ENCODE results near the gene CRTC2.
A peak's percentile ranks its signal among the peaks of the same experiment; 100 is the strongest.
"Not testable (repeated sequence)": the region's sequence is repeated elsewhere in the genome, so short reads cannot be mapped to it uniquely, and the experiment has no call there.

The CRTC2 gene, protein sequence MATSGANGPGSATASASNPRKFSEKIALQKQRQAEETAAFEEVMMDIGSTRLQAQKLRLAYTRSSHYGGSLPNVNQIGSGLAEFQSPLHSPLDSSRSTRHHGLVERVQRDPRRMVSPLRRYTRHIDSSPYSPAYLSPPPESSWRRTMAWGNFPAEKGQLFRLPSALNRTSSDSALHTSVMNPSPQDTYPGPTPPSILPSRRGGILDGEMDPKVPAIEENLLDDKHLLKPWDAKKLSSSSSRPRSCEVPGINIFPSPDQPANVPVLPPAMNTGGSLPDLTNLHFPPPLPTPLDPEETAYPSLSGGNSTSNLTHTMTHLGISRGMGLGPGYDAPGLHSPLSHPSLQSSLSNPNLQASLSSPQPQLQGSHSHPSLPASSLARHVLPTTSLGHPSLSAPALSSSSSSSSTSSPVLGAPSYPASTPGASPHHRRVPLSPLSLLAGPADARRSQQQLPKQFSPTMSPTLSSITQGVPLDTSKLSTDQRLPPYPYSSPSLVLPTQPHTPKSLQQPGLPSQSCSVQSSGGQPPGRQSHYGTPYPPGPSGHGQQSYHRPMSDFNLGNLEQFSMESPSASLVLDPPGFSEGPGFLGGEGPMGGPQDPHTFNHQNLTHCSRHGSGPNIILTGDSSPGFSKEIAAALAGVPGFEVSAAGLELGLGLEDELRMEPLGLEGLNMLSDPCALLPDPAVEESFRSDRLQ

DNA sequence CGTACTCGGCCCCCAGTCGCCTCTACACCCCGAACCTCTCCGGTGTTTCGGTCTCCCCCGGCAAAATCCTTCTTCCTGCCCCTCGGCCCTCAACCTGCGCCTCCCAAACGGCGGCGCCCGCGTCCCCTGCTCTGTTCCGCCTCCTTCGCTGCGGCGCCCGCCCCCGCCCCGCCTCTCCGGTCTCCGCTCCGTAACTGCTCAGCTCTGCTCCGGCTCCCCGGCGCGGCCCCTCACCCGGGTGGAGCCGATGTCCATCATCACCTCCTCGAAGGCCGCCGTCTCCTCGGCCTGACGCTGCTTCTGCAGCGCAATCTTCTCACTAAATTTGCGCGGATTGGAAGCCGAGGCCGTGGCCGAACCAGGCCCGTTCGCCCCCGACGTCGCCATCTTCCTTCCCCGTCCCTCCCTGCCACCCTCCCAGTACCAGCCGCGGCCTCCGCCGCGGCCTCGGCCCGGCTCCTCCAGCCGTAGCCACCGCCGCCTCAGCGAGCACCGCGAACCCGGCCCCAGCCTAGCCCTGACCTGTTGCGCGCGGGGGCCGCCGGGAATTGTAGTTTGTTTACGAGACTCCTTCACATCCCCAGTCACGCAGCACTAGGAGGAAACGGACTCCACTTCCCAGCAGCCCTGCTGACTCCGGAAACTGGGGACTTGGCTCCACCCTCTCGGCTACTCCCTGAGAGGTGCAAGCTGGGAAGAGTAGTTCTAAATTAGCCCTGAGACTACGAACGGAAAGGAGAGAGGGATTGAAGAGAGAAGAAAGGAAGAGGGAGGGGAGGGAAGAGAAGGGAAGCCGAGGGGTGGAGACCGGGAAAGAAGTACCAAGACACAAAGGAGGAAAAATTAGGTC is at the start of gene CRTC2:
Gene CRTC2, minus strand, starts transcription at position 502 of the 850 bp plus-strand sequence. Its CDS starts 115 bp downstream, at position 387.
- peak; percentile 99 for DNase-seq

DNA sequence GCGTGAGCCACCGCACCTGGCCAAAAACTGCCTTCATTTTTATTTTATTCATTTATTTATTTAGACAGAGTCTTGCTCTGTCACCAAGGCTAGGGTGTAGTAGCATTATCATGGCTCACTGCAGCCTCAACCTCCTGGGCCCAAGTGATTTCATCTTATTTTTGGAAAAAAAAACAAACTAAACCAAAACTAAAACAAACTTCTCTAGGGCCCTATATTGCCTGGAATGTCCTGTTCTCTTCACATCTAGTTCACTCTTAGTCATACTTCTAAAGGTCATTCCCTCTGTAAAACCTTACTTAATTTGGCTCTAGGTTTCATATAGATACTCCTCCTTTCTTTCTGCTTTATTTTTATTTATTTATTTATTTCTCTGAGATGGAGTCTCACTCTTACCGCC is 47.7 kb upstream of the CRTC2 start:
- DNase-seq: no peak

DNA sequence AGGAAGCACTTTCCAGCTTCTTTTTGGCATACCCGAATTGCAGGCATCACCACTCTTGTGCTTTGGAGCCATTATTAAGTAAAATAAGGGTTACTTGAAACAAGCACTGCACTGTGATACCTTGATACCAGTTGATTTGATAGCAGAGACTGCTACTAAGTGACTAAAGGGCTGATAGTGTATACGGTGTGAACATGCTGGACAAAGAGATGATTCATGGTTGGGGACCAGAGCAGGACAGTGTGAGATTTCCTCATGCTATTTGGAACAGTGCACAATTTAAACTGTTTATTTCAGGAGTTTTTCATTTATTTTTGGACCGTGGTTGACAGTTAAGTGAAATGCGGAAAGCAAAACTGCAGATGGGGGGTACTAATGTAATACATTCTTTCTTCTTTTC is 42.0 kb upstream of the CRTC2 start:
- no peak for DNase-seq

DNA sequence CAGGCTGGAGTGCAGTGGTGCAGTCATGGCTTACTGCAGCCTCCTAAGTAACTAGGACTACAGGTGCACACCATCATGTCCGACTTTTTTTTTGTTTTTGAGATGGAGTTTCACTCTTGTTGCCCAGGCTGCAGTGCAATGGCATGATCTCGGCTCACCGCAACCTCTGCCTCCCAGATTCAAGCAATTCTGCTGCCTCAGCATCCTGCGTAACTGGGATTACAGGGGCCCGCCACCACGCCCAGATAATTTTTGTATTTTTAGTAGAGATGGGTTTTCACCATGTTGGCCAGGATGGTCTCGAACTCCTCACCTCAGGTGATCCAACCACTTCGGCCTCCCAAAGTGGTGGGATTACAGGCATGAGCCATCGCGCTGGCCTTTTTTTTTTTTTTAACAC is 38.5 kb upstream of the CRTC2 start:
- not testable (repeated sequence) for DNase-seq

DNA sequence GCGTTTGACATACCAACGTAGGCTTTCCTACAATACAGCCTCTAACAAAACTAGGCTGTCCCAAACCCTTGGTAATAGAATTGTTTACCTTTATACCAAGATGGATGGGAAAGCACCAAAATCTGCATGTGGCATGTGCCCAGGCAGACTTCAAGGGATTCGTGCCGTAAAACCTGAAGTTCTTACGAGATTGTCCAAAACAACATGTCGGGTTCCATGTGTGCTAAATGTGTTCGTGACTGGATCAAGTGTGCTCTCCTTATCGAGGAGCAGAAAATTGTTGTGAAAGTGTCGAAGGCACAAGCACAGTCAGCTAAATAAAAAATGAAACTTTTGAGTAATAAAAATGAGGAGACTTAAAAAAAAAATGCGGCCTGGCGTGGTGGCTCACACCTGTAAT is 37.2 kb upstream of the CRTC2 start:
- DNase-seq: no peak

DNA sequence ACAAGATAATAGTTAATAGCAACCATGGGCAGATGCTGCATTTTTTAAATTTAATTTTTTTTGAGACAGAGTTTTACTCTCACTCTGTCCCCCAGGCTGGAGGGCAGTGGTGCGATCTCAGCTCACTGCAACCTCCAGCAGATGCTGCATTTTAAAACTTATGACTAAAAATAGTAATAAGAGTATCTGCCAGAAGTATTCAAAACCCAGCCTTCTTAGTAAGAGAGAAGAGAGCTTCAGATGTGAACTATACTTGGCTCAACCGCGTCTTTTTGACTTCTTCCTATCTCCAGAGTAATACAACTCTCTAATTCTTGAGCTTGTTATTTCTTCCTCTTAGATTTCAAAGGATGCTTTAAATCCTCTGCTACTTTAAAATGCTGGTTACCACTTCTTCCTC is 36.8 kb upstream of the CRTC2 start:
- no peak for DNase-seq

DNA sequence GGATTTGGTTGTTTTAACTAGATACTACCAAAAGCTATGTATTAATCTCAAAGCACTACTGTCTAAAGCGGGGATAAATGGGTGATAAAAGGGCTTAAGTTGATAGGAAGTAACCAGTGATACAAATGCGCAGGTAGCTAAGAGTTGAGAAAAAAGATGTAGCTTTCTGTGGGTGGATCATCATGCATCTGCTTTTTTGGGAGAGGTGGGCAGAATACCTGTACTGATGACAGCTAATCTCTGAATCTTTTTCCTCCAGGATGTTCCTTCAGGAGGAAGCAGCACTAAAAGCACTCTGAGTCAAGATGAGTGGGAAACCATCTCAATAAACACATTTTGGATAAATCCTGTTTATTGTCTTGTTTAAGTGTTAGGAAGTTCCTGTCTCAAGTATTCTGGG is 33.4 kb upstream of the CRTC2 start:
- DNase-seq: no peak

DNA sequence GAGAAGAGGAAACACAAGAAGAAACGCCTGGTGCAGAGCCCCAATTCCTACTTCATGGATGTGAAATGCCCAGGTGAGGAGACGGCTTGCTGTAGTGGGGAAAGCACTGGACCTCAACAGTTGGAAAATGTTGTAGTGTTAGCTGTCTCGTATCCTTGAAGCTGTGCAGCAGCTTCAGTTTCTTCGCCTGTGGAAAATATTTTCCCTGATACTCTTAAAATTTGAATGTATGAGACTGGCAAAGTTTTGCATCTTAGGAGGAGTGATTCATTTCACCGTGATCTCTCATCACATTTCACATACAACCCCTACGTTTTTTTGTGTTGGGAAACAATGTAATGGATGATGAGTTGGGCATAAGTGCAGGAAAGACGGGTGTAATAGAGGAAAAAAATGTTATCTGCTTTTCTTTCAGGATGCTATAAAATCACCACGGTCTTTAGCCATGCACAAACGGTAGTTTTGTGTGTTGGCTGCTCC is 32.8 kb upstream of the CRTC2 start:
- DNase-seq: no peak

DNA sequence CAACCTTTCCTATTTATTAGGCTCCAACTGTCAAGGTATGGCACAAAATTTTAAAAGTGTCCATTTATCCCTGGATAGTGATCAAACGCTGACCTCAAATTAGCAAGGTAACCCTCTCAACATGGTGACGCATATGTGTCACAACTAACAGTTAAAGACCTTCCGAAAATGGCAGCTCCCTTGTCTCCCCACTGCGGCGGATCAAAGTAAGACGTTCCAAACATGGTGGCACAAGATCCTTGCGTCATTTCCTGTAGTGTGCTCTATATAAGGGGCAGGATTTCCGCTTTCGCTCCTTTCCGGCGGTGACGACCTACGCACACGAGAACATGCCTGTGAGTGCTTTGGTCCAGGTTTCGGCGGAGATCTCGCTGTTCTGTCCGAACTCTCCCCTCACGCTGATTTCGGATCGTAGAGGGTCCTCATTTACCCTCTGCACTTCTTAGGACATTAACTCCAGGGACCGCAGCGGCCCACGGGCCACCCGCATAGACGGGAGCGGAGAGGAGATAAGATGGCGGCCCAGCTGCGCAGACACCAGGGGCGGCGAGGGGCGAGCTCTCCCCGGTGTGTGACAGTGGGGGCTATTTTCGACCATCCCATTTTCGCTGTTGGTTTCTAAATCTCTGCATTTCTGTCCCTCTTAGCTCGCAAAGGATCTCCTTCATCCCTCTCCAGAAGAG is 32.2 kb upstream of the CRTC2 start, which contains the start of gene RPS27:
Gene RPS27, plus strand, starts transcription at position 295 of the 683 bp plus-strand sequence. Its CDS starts 35 bp downstream, at position 330.
- peak; percentile 99 for DNase-seq

DNA sequence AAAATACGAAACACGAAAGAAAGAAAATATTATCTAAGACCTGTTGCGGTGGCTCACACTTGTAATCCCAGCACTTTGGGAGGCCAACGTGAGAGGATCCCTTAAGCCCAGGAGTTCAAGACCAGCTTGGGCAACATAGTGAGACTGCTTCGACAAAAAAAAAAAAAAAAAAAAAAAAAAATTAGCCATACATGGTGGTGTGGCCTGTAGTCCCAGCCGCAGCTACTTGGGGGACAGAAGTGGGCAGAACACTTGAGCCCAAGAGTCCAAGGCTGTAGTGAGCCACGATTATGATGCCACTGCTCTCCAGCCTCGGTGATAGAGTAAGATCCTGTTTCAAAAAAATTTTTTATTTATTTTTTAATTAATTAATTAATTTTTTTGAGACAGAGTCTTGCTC is 29.2 kb upstream of the CRTC2 start:
- no peak for DNase-seq

DNA sequence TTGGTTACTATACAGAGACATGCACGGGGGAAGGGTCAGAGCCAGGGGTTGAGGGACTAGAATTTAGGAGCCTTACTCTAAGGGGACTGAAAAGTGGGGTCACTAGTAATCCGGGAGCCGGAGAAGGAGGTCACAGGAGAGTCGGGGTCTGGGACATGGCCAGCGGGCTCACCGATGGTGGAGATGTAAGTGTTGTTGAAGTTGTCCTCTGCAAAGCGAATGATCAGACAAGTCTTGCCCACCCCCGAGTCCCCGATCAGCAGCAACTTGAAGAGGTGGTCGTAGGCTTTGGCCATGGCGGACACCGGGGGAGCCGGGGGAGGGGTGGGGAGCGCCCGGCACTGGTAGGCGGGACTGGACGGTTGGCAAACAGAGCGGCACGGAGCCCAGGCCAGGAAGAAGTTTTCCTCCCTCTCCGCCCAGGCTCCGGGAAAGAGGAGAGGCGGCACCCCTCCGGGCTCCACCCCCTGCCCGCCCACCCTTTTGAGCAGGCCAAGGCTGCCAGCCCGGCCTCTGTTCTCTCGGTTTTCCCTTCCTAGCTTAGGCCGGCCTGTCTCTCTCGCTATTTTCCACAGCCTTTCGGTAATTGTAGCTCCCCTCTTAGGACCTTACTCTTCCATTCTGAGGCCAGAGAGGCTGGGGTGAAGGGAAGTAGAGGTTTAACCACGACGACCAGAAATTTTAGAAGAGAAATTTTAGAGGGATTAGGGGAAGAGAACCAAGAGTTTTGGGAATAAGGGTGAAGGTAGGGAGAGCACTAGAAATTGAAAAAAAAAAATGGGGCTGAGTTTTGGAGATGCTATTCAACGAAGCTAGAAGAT is 27.7 kb upstream of the CRTC2 start, which contains the start of gene RAB13:
Gene RAB13, minus strand, starts transcription at position 399 of the 821 bp plus-strand sequence. Its CDS starts 103 bp downstream, at position 296.
- no peak for DNase-seq

DNA sequence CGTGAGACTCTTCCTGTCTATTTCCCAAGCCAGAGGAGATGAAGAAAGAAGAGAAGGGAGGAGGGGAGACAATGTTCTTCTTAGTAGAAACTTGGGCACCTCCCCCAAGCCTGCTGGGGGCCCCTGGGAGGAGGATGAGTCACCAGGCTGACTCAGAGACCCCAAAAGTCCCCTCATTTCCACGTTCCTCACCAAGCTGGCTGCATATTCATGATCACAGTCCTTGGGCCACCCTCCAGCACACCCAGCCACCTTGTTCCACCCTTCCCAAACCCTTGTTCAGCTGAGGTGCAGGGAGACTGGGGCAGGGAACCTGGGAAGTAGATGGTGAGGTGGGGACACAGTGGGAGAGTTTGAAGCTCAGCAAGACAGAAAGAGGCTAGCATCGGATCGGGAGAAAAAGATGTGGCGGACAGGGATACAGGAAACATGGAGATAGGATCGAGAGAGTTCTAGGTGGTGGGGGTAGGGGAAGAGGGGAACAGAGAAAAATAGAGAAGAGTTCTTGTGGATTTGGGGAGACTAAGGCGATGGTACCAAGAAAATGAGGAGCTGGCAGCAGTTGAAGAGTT is 27.0 kb upstream of the CRTC2 start:
- DNase-seq: no peak

DNA sequence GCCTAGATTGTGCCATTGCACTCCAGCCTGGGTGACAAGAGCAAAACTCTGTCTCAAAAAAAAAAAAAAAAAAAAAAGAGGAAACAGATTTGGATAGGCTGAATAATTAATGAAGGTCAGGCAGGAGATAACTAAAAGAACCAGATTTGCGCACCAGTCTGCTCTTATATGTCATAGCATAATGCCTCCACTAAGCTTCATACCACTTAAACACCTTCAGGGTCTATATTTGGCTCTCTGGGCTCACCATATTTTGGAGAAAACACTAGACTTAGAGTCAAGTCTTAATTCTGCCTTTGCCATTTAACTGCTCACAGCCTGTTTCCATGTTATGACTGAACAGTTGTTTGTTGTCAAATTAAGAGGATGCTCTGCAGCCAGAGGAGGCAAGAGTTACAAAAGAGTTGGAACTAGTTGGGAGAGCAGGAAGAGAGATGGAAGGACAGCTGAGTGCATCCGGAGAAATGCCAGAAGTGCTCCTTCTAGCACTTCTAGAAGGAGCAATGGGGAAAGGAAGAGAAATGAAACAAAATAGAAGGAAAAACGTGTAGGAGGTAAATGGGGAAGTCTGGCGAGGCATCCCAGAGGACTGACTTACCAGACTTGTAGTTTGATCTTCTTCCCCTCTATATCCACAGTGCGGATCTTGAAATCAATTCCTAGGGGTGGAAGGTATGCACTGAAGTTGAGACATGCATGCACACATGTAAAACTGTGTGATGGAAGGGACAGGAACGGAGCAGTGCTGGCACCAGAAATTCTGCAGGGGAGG is 25.9 kb upstream of the CRTC2 start:
- DNase-seq: no peak

DNA sequence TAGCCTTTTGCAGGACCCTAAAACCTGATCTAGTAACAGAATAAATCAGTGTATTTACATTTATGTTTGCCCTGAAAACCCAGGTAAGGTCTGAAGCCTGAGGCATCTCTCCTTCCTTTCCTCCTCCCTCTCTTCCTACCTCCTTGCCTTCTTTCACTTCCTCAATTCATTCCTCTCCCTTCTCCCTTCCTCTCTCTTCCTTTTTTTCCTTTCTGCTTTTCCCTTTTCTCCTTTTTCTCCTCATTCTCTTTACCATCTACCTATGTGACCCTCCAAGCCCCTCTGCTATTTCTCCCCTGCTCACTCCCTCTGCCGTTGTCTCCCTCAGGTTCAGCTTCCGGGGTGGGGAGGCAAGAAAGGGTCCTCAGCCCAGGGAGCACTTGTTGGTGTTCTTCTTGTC is 23.3 kb upstream of the CRTC2 start:
- DNase-seq: not testable (repeated sequence)

DNA sequence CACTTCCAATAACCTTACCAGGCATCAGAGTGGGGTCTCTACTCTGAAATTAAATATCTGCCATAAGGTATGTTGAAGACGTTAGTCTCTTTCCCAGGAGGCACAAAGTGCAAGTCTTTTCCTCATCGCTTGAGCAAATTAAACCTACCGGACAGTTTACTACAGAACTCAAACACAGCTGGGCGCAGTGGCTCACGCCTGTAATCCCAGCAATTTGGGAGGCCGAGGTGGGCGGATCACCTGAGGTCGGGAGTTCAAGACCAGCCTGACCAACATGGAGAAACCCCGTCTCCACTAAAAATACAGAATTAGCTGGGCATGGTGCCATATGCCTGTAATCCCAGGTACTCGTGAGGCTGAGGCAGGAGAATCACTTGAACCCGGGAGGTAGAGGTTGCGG is 20.7 kb upstream of the CRTC2 start:
- not testable (repeated sequence) for DNase-seq

DNA sequence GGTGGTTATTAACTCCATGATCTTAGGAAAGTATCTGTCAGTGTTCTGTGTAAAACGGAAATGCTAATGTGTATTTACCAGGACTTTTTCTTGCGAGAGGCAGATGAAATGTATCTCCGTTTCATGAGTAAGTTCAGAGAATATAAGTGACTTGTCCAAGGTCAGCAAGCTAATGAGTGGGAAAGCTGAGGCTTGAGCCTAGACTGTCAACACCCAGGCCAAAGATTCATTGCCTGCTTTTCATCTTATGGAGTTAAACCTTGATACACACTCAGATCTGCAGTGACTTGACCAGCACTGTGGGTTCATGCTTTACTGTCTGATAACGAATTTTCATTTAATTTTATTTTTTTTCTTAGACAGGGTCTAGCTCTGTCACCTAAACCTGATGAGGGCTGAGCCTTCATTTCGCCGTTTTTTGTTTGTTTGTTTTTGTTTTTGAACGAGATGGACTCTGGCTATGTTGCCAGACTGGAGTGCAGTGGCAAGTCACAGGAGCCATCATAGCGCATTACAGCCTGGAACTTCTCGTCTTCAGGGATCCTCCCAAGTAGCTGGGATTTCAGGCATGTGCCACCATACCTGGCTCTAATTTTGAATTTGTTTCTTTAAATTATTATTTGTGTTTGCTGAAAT is 20.0 kb upstream of the CRTC2 start:
- no peak for DNase-seq

DNA sequence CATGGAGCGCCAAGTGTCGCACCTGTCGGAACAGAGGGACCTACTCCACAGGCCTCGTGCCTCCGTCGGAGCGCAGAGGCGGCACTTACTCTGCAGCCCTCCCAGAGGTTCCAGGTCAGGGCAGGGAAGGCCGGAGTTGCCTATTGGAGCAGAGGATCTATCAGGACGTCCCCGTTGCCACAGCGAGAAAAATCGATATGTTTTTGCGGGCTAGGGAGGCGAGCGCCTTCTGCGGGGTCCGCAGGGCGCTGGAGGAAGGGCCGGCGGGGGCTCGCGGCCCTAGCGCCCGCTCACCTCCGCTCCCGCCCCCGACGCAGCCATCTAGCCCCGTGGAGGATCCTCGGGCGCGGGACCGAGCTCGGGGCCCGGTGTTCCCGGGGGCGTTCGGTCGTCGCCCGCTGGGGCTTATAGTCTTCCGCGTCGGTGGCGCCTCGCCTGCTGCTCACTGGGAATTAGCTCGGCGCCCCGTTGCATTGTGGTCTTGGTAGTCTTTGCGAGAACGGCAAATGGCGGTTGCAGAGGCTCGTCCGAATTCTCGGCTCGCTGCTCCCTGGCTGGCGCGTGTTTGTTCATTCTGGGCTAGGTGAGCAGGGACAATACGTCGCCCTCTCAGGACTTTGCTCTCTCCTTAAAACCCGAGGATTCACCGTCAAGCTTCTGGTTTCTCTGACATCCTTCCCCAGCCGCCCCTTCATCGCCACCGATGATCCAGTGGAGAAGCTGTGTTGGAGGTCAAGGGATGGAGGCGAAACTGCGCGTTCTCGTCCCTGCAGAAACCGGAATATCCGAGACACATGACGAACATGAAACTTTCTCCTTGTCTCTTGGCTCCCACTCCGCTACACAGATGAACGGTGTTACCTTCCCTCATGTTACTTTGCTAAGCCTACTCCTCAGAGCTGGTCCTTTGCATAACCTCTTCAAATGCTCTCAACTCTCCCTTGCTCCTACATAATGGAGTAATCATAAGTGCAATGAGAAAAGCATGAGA is 19.1 kb upstream of the CRTC2 start, which contains the start of gene JTB:
Gene JTB, minus strand, starts transcription at position 425 of the 991 bp plus-strand sequence. Its CDS starts 422 bp downstream, at position 3.
- DNase-seq: peak; percentile 92

DNA sequence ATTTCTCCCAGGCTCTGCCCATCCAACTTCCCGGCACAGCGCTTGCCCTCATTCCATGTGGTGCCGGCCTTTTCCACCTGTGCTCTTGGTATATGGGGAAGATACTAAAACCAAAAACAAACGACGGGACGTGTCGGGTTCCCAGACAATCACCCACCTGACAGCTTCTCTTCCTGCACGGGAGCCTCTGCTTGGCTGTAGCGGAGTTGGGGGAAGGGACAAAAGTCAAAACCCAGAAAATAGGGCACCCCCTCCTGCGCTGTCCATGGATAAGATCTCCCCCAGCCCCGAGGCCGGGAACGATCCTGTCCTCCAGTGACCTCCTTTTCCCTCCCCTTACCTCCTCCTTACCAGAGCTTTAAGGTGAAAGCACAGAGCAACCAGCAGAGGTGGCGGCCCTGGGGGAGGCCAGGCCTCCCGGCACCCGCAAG is 18.4 kb upstream of the CRTC2 start:
- DNase-seq: no peak

Measured in RPMI8226 (cell line).